NB4 (cell line): Measurements from ENCODE around the gene HAVCR2.

Experiments
- DNase-seq: peaks from one replicate; pipeline ENCODE4 v3.0.0; 2010; ENCODE audit warnings: low read depth
- H3K4me3 ChIP-seq: one replicate; pipeline ENCODE4 v1.5.1; 2011; ENCODE audit warnings: mild to moderate bottlenecking, low read depth, low read length, moderate library complexity
- CTCF ChIP-seq: IDR thresholded peaks from one replicate; pipeline ENCODE4 v1.5.1; 2012; ENCODE audit warnings: low read depth, low read length
- MAX ChIP-seq: IDR thresholded peaks from 2 replicates; pipeline ENCODE4 v1.6.1; 2011; ENCODE audit warnings: low read depth, low read length
- MYC ChIP-seq: IDR thresholded peaks from 2 replicates; pipeline ENCODE4 v1.6.1; 2011; ENCODE audit warnings: low read depth, low read length
- POLR2A ChIP-seq: IDR thresholded peaks from 2 replicates; pipeline ENCODE4 v1.6.1; 2011; ENCODE audit warnings: mild to moderate bottlenecking; ENCODE audit not compliant: insufficient read length; ENCODE audit errors: extremely low read depth

The HAVCR2 gene

GRCh38 chr5:157108976-157109375, at the start of gene HAVCR2:
Gene HAVCR2, minus strand, starts transcription at chr5:157109044. Its CDS starts 61 bp downstream, at chr5:157108983.
- TF ChIP-seq POLR2A (no peak), MYC (no peak), MAX (no peak), CTCF (no peak)
- no peak within 1 kb of the TSS for H3K4me3 ChIP-seq
- DNase-seq: peak; percentile 36

- TF ChIP-seq POLR2A (no peak), CTCF (no peak), MYC (no peak), MAX (no peak)
- no peak for DNase-seq
- no peak overlapping the region for H3K4me3 ChIP-seq
Measured at GRCh38 chr5:157157293-157157891, 48.5 kb upstream of the HAVCR2 start.

GRCh38 chr5:157155297-157155696, 46.5 kb upstream of the HAVCR2 start:
- TF ChIP-seq MAX (no peak), POLR2A (no peak), CTCF (no peak), MYC (no peak)
- DNase-seq: no peak
- H3K4me3 ChIP-seq: no peak overlapping the region

- no peak for DNase-seq
- no peak overlapping the region for H3K4me3 ChIP-seq
- TF ChIP-seq MAX (no peak), MYC (no peak), CTCF (no peak), POLR2A (no peak)
Measured at GRCh38 chr5:157150995-157151394, 42.2 kb upstream of the HAVCR2 start.

- H3K4me3 ChIP-seq: no peak overlapping the region
- peak; percentile 70 for DNase-seq
- TF ChIP-seq POLR2A (no peak), CTCF (peak; percentile 79), MYC (peak; percentile 68), MAX (peak; percentile 67)
Measured at GRCh38 chr5:157148734-157149615, 40.1 kb upstream of the HAVCR2 start.
